GM12878 (cell line): ENCODE measurements around the gene NOSTRIN. TPM values are rescaled to one million over a fixed set of nuclear protein-coding genes. Genes with fewer than 3 reads are reported as not detected.

ENCODE experiments used
- EZH2 ChIP-seq: IDR thresholded peaks from 2 replicates; pipeline ENCODE4 v1.6.1; 2012; ENCODE audit warnings: low read depth, mild to moderate bottlenecking, control low read depth, inconsistent platforms, low read length, borderline replicate concordance; ENCODE audit not compliant: control insufficient read depth
- HDAC6 ChIP-seq: fragments of 200-600 bp; sonication (generic); IDR thresholded peaks from one replicate; pipeline ENCODE4 v1.8.0; 2017; ENCODE audit warnings: antibody characterized with exemption; ENCODE audit not compliant: unreplicated experiment
- IKZF1 ChIP-seq: fragments of 450-650 bp; conservative IDR thresholded peaks from 2 replicates; pipeline ENCODE4 v1.6.1; 2017; ENCODE audit warnings: antibody characterized with exemption, mild to moderate bottlenecking
- PML ChIP-seq: IDR thresholded peaks from 2 replicates; pipeline ENCODE4 v1.6.1; 2012; ENCODE audit warnings: low read length, inconsistent platforms
- SUPT20H ChIP-seq: IDR thresholded peaks from 2 replicates; pipeline ENCODE4 v1.6.1; 2011; ENCODE audit warnings: low read depth, mild to moderate bottlenecking, low read length, moderate library complexity, borderline replicate concordance; ENCODE audit not compliant: control insufficient read depth
- ZNF24 ChIP-seq: fragments of 450-650 bp; IDR thresholded peaks from 2 replicates; pipeline ENCODE4 v1.6.1; 2017; ENCODE audit warnings: antibody characterized with exemption, mild to moderate bottlenecking
- polyA plus RNA-seq, 11 experiments: library from polyadenylated mRNA; depleted of rRNA in 4 of 11; unstranded in 6 of 11; stranded (reverse) in 5 of 11; fragments of >200 nt; fragmentation: Nextera tagmentation in 4 of 11; fragmentation: Illumina TruSeq in 1 of 11; extraction: Ambion mirVana in 4 of 11; extraction: Trizol in 1 of 11; gene quantifications; 1 replicate in 1 of 11; 2 replicates in 10 of 11; pipeline versions ENCODE4 v1.2.1 to v1.2.3, GENCODE V29; 2011 to 2016; ENCODE audit warnings: inconsistent platforms in 2 of 11, missing spikeins in 2 of 11, low read depth in 1 of 11
- total RNA-seq, 4 experiments: library from RNA; depleted of rRNA in 3 of 4; stranded (reverse); fragments of >200 nt in 3 of 4; fragmentation: Illumina TruSeq in 1 of 4; extraction: Trizol in 1 of 4; gene quantifications; 2 replicates each; pipeline versions ENCODE4 v1.2.1 to v1.2.3, GENCODE V29; 2013 to 2021
- TF ChIP-seq, protein P1 (sequence below): fragments of 450-650 bp; formaldehyde crosslinking; IDR thresholded peaks from 2 replicates; pipeline ENCODE4 v1.4.0; 2020; ENCODE audit warnings: mild to moderate bottlenecking, moderate library complexity
- TF ChIP-seq, protein P2 (sequence below): fragments of 450-650 bp; IDR thresholded peaks from 2 replicates; pipeline ENCODE4 v1.6.1; 2014; ENCODE audit warnings: mild to moderate bottlenecking

The NOSTRIN gene
- total and polyA plus RNA-seq, 10 of the 15 experiments (the other 5 are each of a cell fraction or from before 2014, with no cell fraction given), result 0.13 to 0.42 (median 0.37) TPM; not detected in 5

GRCh38 chr2:168784993-168785392 is 17.4 kb upstream of the NOSTRIN start (continued):
- TF ChIP-seq, protein P1, sequence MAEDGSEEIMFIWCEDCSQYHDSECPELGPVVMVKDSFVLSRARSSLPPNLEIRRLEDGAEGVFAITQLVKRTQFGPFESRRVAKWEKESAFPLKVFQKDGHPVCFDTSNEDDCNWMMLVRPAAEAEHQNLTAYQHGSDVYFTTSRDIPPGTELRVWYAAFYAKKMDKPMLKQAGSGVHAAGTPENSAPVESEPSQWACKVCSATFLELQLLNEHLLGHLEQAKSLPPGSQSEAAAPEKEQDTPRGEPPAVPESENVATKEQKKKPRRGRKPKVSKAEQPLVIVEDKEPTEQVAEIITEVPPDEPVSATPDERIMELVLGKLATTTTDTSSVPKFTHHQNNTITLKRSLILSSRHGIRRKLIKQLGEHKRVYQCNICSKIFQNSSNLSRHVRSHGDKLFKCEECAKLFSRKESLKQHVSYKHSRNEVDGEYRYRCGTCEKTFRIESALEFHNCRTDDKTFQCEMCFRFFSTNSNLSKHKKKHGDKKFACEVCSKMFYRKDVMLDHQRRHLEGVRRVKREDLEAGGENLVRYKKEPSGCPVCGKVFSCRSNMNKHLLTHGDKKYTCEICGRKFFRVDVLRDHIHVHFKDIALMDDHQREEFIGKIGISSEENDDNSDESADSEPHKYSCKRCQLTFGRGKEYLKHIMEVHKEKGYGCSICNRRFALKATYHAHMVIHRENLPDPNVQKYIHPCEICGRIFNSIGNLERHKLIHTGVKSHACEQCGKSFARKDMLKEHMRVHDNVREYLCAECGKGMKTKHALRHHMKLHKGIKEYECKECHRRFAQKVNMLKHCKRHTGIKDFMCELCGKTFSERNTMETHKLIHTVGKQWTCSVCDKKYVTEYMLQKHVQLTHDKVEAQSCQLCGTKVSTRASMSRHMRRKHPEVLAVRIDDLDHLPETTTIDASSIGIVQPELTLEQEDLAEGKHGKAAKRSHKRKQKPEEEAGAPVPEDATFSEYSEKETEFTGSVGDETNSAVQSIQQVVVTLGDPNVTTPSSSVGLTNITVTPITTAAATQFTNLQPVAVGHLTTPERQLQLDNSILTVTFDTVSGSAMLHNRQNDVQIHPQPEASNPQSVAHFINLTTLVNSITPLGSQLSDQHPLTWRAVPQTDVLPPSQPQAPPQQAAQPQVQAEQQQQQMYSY (CRISPR knock-in tag), result no peak
- TF ChIP-seq HDAC6 (no peak), SUPT20H (no peak), PML (no peak), IKZF1 (no peak), EZH2 (no peak), ZNF24 (no peak)
- TF ChIP-seq, protein P2, sequence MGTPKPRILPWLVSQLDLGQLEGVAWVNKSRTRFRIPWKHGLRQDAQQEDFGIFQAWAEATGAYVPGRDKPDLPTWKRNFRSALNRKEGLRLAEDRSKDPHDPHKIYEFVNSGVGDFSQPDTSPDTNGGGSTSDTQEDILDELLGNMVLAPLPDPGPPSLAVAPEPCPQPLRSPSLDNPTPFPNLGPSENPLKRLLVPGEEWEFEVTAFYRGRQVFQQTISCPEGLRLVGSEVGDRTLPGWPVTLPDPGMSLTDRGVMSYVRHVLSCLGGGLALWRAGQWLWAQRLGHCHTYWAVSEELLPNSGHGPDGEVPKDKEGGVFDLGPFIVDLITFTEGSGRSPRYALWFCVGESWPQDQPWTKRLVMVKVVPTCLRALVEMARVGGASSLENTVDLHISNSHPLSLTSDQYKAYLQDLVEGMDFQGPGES, result no peak
